Measurements from ENCODE around the gene PDE4A.
A peak's percentile ranks its signal among the peaks of the same experiment; 100 is the strongest.
"Not testable (repeated sequence)": the region's sequence is repeated elsewhere in the genome, so short reads cannot be mapped to it uniquely, and the experiment has no call there.

PDE4A gene

DNA sequence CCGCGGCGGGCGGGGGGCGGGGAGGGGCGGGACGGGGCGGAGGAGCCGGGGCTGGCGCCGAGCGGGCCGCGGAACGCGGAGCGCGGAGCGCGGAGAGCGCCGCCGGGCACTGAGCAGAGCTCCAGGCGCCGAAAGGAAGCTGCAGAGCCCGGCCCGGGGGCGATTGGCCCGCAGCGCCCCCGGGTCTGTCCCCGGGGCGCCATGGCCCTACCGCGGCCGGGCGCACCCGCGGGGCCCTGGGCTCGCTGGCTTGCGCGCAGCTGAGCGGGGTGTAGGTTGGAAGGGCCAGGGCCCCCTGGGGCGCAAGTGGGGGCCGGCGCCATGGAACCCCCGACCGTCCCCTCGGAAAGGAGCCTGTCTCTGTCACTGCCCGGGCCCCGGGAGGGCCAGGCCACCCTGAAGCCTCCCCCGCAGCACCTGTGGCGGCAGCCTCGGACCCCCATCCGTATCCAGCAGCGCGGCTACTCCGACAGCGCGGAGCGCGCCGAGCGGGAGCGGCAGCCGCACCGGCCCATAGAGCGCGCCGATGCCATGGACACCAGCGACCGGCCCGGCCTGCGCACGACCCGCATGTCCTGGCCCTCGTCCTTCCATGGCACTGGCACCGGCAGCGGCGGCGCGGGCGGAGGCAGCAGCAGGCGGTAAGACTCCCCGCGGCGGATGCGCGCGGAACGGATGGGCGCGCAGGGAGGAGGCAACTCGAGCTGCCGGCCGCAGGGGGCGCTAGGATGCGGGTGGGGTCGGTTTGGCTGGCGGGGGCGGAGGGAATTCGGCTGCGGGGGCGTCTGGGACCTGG, at the start of gene PDE4A:
Gene PDE4A, plus strand, starts transcription at position 95 of the 796 bp plus-strand sequence. Its CDS starts 227 bp downstream, at position 322.
- peak in 1 of 2 experiments; percentile 20 for DNase-seq

DNA sequence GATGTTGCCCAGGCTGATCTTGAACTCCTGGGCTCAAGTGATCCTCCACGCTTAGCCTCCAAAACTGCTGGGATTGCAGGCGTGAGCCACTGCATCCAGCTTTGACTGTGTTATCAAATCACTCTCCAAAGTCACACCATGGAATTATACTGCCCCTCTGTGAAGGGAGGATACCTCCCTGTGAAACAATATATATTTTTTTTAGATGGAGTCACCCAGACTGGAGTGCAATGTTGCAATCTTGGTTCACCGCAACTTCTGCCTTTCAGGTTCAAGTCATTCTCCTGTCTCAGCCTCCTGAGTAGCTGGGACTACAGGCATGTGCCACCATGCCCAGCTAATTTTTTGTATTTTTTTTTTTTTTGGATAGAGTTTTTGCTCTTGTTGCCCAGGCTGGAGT, 47.6 kb upstream of the PDE4A start:
- no peak for DNase-seq

DNA sequence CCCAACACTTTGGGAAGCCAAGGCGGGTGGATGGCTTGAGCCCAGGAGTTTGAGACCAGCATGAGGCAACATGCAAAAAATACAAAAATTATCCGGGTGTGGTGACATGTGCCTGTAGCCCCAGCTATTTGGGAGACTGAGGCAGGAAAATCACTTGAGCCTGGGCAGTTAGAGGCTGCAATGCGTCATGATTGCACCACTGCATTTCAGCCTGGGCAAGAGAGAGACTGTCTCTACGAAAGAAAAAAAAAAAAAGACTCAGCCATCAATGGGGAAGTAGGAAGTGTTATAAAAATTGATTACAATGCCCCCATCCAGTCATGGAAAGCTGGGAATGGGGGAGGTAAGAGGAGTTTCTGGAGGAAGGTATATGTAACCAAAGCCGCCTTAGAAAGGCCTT, 45.4 kb upstream of the PDE4A start:
- no peak for DNase-seq

DNA sequence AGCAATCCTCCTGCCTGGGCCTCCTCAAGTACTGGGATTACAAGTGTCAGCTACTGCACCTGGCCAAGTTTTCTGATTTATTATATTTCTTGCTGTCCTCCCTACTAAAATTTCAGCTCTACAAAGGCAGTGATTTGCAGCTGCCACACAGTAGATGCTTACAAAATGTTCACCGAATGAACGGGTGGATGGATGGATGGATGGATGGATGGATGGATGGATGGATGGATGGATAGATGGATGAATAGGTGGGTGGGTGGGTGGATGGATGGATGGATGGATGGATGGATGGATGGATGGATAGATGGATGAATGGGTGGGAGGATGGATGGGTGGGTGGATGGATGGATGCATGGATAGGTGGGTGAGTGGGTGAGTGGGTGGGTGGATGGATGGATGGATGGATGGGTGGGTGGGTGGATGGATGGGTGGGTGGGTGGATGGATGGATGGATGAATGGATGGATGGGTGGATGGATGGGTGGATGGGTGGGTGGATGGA, 43.1 kb upstream of the PDE4A start:
- DNase-seq, result not testable (repeated sequence)

DNA sequence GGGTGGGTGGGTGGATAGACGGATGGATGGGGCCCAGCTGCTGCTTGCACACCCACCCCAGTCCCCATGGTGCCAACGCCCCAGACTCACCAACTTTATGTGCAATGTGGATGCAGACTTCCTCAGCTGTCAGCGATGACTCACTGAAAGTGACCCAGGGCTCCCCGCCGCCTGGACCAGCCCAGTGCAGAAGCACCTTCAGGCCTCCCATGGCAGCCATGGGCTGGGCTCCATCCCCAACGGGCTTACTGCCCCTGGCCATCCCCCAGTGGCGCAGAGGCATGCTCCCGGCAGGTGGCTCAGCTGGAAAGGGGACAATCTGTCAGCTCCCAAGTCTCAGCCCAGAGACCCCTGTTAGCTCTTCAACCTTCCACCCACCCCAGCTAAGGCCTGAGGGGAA, 42.2 kb upstream of the PDE4A start:
- DNase-seq, result no peak

DNA sequence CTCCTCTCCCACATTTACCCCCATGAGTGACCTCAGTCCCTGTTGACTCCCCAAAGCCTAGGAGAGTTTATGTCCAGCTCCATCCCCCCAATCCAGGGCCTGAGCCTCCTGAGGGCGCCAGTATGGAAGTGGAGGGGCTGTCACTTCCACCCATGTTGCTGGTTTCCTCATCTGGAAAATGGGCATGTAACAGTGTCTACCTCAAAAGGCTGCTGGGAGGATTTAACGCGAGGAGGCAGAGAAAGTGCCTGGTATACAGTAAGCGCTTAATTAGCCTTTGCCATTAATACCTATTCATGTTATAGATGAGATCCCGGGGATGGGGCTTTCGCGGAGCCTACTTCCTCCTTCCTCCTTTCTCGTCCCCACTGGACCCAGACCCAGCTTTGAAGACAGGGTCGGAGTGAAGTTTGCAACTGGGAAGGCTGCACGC, 40.4 kb upstream of the PDE4A start:
- no peak for DNase-seq

DNA sequence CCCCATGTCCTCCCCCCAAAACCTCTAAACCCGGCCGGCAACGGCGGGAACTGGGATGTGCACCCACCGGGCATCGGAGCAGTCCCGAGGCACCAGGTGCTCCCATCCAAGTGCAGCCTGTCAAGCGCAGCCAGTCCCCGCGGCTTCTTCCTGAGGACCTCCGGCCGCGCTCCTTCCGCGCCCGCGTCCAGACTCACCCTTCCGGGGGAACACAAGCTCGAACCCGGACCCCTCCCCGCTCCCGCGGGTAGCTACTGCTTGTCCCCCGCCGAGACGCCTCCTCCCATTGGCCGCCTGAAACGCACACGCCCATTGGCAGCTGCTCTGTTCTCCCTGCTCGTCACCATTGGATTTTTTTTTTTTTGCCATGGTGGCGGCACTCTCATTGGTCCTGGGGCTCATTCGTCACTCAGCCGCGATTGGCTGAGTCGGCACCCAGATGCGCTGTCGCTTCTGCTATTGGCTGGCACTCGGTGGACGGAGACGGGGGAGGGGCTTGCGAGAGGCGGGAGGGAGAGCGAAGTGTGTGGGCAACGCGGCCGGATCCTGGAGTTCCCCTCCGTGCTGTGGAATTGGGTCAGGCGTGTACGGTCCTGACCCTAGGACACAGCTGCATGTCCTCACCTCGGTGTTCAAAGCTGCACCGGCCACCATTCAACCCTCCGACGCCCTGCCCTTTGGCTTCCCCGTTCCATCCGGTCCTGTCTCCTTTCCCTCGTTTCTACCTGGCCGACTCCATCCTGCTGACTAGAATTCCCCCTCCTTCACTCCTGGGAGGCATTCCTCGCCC, 39.8 kb upstream of the PDE4A start, which contains the start of gene TYK2:
Gene TYK2, minus strand, starts transcription at position 260 of the 790 bp plus-strand sequence. CDS start 2,166 bp downstream, outside the sequence.
- peak; percentile 93 to 96 for DNase-seq

DNA sequence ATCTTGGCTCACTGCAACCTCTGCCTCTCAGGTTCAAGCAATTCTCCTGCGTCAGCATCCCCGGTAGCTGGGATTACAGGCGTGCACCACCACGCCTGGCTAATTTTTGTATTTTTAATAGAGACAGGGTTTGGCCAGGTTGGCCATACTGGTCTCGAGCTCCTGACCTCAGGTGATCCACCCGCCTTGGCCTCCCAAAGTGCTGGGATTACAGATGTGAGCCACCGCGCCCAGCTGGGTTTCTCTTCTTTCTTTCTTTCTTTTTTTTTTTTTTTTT, 37.2 kb upstream of the PDE4A start:
- DNase-seq, result not testable (repeated sequence)

DNA sequence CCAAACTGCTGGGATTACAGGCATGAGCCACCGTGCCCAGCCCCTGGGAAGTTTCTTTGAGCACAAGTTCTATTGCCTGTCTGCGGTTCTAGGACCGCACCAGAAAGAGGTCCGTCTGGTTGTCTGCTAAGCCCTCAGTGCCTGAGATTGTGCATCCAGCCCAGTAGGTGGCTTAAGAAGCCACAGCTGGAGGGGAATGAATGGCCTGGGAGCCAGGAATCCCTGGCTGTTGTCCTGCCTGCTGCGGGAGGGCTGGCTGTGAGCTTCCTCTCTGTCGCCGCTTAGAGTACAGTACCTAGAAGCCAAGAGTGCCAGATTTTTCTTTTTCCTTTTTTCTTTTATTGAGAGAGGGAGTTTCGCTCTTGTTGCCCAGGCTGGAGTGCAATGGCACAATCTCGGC, 35.8 kb upstream of the PDE4A start:
- DNase-seq, result no peak

DNA sequence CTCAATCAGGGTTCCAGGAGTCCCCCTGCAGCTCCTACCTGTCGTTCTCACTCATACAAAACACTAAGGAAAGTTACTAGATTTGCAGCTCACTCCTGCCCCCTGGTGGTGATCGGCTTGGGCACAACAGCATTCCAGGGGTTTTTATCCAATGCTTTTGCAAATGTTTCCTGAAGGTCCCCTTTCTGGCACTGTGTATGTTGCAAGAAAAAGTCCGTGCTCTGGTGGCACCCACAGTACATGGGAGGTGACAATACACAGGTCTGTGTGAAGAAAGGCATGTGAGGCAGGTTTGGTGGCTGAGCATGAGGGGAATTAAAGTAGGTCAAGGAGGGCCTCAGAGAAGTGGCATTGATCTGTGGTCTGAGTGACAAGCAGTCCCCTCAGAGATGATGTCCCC, 31.4 kb upstream of the PDE4A start:
- DNase-seq, result peak; percentile 48 to 84

DNA sequence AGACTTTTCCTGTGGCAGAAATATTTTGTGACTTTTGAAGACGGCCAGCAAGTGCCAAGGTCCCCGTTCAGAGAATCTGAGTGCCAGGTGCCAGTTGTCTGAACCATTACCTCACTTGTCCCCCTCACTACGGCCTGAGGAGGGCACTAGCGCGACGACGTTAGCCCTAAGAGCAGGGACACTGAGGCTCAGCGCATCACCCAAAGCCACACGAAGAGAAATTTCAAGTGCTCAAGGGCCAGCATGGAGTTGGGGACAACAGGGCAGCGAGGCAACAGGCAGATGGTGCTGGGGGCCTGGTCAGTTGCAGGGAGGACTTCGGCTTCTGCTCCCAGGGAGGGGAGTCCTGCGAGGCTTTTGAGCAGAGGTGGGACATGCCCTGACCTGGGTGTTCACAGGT, 30.5 kb upstream of the PDE4A start:
- no peak for DNase-seq

DNA sequence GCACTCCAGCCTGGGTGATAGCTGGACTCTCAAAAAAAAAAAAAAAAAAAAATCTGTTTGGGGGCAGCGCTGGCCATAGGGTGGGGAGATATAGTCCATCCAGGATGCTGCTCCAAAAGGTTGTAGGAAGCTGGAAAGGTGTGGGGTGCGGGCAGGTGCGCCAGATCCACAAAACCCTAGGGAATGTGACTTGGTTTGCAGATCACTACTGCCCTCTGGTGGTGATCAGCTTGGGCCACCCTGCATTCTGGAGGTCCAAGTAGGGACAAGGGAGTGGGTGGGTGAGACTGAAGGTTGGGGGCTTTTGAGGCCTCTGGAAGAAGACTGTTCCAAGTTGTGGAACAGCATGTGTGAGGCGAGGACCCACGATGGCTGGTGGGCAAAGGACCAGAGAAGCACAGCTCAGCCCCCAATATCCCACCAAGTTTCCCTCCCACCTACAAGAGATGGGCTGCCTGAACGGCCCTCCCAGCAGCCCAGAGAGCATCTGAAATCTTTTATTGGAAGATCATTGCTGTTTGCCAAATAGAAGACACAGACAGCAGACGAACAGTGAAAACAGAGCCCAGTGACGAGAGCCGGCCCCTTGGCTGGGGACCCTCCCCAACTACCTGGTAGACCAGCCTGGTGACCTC, 29.6 kb upstream of the PDE4A start:
- DNase-seq, result peak; percentile 19 to 70

DNA sequence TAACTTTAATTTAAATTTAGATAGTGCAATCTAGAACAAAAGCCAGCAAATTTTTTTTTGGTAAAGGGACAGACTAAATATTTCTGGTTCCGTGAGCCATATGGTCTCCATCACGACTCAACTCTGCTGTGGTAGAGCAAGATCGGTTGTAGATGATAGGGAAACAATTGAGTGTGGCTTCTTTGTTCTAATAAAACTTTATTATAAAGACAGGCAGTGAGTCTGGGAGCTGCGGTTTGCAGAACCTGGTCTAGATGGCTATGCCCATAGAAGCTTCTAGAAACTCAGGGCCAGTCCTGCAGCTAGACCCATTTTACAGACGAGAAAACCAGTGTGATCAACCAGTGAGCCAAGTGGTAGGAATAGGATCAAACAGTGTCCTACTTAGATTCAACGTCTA, 28.2 kb upstream of the PDE4A start:
- DNase-seq, result no peak

DNA sequence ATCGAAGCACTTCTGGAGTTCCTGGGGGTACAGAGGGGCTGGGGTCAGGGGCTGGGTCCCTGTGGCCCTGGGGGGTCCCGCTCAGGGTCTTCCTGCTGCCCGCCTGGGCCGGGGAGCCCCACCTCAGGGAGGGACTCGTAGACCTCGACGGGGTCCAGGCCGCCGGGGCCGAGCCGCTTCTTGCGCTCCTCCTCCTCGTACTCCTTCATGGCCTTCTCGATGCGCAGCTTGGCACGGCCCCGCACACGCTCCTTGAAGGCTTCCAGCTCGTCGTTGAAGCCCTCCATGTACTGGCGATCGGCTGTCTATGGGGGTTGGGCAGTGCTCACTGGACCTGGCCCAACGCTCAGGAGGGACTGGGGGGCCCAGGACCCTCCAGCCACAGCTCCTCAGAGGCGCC, 27.2 kb upstream of the PDE4A start:
- DNase-seq, result no peak

DNA sequence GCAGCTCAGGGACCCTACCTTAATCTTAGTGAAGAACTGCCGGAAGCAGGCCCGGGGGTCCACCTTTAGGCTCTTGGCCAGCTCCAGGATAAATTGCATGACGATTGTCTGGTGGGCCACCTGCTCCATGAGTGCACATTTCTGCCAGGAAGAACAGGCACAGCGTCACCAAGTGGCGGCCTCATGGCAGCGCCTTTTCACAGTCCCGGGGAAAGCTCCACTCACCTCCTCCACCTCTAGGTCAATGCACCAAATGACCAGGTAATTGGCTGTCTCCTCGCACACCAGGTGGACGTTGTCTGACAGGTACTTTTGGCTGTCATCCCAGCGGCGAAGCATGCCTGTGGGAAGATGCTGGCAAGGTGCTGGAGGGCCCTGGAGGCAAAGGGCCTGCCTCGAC, 25.3 kb upstream of the PDE4A start:
- DNase-seq, result no peak

DNA sequence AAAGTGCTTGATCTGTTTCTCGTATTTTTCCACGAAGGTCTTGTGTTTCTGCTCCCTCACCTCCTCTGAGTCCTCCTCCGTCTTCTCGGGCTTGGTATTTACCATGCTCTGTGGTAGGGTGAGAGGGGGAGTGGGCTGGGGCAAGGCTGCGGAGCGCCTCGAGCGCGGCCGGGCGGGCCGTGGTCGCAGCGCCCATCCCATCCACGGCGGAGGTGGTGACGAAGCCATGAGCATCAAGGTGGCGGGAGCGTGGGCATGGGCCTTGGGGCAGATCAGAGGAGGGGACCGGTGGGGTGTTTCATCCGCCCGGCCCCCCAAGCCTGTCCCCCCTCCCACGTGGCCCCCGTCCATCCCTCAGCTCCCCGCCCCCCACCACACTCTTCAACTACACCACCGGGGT, 24.9 kb upstream of the PDE4A start:
- DNase-seq, result no peak

DNA sequence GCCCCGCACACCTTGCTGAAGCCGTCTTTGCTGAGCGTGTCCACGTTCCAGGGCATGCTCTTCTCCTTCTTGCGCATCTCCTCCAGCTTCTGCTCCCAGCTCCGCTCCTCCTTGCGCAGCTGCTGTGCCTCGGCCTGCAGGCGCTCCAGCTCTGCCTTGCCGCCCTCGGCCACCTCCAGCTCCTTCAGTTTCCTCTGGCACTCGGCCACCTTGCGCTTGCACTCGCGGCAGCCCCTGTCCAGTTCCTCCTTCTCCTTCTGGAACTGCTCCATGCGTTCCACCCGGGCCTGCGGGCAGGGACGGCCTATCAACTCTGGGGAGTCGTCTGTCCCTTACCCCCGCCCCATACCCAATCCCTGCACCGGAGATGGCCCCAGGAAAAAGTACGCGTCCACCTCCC, 24.4 kb upstream of the PDE4A start:
- no peak for DNase-seq

DNA sequence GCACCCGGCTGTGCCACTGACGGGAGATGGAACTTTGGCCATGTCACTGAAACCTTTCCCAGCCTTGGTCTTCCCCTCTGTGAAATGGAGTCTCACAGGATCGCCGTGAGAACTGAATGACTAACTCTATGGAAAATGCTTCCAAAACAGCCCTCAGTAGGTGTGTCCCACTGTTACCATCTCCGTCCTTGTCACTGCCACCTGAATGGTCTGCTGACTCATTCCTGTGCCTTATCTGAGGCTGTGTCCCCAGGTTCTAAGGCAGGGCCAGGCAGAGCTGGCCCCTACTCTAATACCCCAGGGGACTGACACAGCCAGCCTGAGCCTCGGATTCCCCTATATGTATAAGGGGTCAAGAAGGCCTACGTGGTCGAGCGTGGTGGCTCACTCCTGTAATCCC, 21.5 kb upstream of the PDE4A start:
- no peak for DNase-seq

DNA sequence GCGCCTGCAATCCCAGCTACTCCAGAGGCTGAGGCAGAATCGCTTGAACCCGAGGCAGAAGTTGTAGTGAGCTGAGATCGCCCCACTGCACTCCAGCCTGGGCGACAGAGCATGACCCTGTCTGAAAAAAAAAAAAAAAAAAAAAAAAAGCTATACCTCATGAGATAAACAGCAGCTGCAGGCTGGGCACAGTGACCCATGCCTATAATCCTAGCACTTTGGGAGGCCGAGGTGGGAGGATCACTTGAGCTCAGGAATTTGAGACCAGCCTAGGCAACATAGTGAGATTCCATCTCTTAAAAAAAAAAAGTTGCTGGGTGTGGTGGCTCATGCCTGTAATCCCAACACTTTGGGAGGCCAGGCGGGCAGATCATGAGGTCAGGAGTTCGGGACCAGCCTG, 21.0 kb upstream of the PDE4A start:
- not testable (repeated sequence) for DNase-seq

DNA sequence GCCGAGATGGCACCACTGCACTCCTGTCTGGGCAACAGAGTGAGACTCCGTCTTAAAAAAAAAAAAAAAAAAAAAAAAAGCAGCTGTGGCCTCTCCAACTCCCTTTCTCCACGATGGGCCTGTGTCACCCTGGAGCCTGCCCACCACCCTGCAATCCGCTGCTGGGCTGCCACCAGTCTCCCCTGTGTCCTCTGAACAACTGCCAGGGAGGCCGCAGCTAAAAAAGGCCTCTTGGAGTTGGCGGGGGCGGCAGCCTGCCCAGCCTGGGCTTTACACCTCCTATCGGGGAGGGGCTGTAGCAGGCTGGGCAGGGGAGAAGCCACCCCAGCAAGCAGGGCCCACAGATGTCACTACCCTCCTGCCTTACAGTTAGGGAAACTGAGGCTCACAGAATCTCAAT, 20.5 kb upstream of the PDE4A start:
- no peak for DNase-seq

DNA sequence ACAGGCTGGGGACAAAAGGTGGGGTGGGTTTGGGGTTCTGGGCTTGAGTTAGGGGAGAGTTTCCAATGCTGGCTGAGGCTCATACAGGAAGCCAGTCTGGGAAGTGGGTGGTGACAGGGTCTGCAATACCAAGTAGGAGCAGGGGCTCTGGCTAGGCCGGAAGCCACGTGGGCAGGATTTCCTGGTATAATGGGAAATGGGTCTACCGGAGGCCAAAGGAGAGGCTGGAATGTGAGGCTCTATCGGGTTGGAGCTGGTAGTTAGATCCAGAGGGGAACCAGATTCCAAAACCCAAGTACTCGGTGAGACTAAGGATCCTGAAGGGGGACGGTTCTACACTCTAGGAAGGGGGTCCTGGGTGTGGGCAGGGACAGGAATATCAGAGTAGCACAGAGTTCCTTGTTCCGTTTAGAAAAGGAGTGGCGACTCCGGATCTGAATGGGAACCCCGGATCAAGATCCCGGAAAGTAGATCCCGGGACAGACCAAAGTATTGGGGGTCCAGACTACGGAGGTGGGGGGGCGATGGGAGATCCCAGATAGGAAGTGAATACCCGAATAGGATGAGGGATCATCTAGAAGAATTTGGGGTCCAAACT, 17.8 kb upstream of the PDE4A start:
- DNase-seq, result no peak

DNA sequence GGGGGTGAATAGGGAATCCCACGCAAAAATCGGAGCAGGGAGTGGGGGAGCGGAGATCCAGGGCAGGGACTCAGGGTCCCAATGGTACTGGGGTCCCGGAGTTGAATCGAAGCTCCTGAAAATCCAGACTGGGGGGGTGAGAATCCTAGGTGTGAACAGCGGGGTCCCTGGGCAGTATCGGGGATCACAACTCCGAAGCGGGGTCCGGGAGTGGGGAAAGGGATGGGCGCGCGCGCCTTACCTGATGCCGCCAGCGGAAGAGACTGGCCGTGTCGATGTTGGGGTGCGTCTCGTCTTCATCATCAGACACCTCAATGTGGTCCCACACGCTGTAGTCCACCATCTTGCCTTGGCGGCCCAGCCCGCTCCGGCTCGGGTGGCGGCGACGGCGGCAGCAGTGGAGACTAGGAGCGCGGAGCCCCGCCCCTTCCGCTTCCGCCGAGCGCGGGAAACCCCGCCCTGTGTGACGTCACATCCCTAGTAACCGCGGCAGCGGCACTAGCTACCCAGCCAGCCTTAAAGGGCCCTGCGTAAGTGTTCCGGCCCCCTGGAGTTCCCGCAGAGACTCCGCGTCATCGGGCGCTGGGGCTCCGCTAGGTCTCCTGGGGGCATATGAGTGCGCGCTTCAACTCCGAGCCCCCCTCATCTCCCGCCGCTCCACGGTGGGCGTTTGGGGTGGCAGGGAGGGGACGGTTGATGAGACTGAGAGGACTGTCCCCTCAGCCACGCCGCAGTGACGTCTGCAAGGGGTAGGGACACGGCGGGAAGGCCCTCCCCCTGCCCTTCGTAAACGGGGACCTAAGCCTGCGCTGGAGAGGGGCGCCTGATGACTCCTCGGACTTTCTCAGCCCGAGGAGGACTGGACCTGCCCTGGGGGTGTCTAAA, 17.0 kb upstream of the PDE4A start, which contains the start of gene CDC37:
Gene CDC37, minus strand, starts transcription at position 406 of the 885 bp plus-strand sequence. Its CDS starts 63 bp downstream, at position 343.
- peak; percentile 57 to 94 for DNase-seq
